ENCODE data around the gene RCN1. TPM values are rescaled to one million over a fixed set of nuclear protein-coding genes. Genes with fewer than 3 reads are reported as not detected.

RCN1 gene
- total and polyA plus RNA-seq, 2 donors (not counting 3 experiments of a cell fraction or from before 2014, with no cell fraction given) = 174 to 285 TPM

DNA sequence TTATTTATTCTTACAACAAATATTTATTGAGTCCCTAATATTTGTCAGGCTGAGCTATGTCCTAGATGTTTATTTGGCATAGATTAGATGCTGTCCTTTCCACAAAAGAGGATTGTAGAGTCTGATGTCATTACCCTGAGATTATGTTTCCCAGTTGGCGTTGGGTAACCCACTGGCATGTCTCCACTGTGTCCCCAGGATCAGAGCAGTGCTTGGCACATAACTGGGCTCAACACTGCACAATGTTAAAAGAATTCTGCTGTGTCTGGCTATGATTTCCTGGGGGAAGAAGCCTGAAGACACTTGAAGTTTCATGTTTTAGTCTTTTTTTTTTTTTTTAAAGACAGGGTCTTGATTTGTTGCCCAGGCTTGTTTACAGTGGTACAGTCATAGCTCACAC lies 4.0 kb downstream of the RCN1 start:
- intact Hi-C loops (cut with micrococcal nuclease) = loop anchor here (5.0 kb wide), 2 partner anchors 283 to 728 kb away; partner anchors contain the start of genes DCDC1, DNAJC24 and PAX6
- dilution Hi-C loops (cut with MboI; ENCODE audit: extremely low pct_ligation_motif_present, low sequenced_read_pairs) = no loop called here
- H3K27ac ChIP-seq (ENCODE audit: insufficient read depth, low read depth, low read length) = no peak overlapping the region
- DNase-seq (ENCODE audit: low read depth, low spot score) (no peak), FAIRE-seq (no peak)
- peaks cover 21% of the 10 kb centered on the region for H3K4me1 ChIP-seq (ENCODE audit: control insufficient read depth, extremely low read depth, insufficient read depth, low read length)
- no peak overlapping the region for H3K4me2 ChIP-seq (ENCODE audit: insufficient read depth, low read length)
- TF ChIP-seq POLR2AphosphoS5 (IDR thresholded peaks at IDR 0.05; ENCODE audit: insufficient read depth, low read depth, low read length) (no peak), FOS (IDR thresholded peaks at IDR 0.05; ENCODE audit: borderline replicate concordance, insufficient read depth, low read length) (no peak), POLR2A (IDR thresholded peaks at IDR 0.05; ENCODE audit: low read depth, low read length) (no peak), JUN (IDR thresholded peaks at IDR 0.05; ENCODE audit: borderline replicate concordance, insufficient read depth, insufficient read length, low read depth) (no peak), GATA2 (IDR thresholded peaks at IDR 0.05; ENCODE audit: insufficient read depth, insufficient read length, low read depth, low read length) (no peak), EZH2 (IDR thresholded peaks at IDR 0.05; ENCODE audit: borderline replicate concordance, low read depth, low read length, severe bottlenecking) (no peak), MAX (IDR thresholded peaks at IDR 0.05; ENCODE audit: insufficient read depth, insufficient read length) (no peak), CTCF (IDR thresholded peaks at IDR 0.05; ENCODE audit: extremely low read depth in 1 of 2, insufficient read depth in 1 of 2, low read depth in 1 of 2, low read length in 2 of 2) (no peak), MYC (IDR thresholded peaks at IDR 0.05; ENCODE audit: low read depth, low read length) (no peak)
- BruUV-seq (replicated peaks) = no TSS peak
- POLR2A ChIA-PET = no interaction called here
- H3K9ac ChIP-seq (replicated peaks; ENCODE audit: extremely low read depth, insufficient read depth, low read length) = no peak overlapping the region
- no peak overlapping the region for H2AFZ ChIP-seq (ENCODE audit: low read depth, low read length)
- no peaks in the 10 kb centered on the region for H3K9me3 ChIP-seq (replicated peaks; ENCODE audit: control insufficient read depth, insufficient read depth, low read length)
- H3K9me1 ChIP-seq (replicated peaks; ENCODE audit: control insufficient read depth, extremely low read depth, insufficient read depth, low read length) = no peaks in the 10 kb centered on the region
- no peaks in the 10 kb centered on the region for H3K27me3 ChIP-seq (ENCODE audit: control insufficient read depth in 2 of 2, insufficient read depth in 2 of 2, low read length in 2 of 2)
- CTCF ChIA-PET = no interaction called here
- peaks cover 67% of the 10 kb centered on the region for H3K79me2 ChIP-seq (ENCODE audit: control insufficient read depth, insufficient read depth, low read length)
- no peak overlapping the region for H3K4me3 ChIP-seq (replicated peaks in 1 of 3; ENCODE audit: insufficient read depth in 1 of 3, low read depth in 1 of 3, low read length in 3 of 3)
- H4K20me1 ChIP-seq (replicated peaks; ENCODE audit: control insufficient read depth, extremely low read depth, insufficient read depth, low read length) = peaks cover 3% of the 10 kb centered on the region
- peaks cover 20 to 22% of the 10 kb centered on the region in 2 experiments for H3K36me3 ChIP-seq (ENCODE audit: control insufficient read depth in 2 of 2, extremely low read depth in 1 of 2, insufficient read depth in 2 of 2, low read length in 2 of 2)
